GM12801 (cell line): ENCODE data around the gene SOX12.

ENCODE experiments used
- CTCF ChIP-seq: IDR thresholded peaks from one replicate; pipeline ENCODE4 v1.5.1; 2011; ENCODE audit warnings: control low read depth; ENCODE audit not compliant: insufficient read length; ENCODE audit errors: extremely low read depth

SOX12 gene

GRCh38 chr20:363319-364078 is 38.1 kb downstream of the SOX12 start:
- TF ChIP-seq CTCF: no peak

GRCh38 chr20:364905-365794 is 39.8 kb downstream of the SOX12 start:
- TF ChIP-seq CTCF: no peak

- TF ChIP-seq CTCF: no peak
These were observed 40.8 kb downstream of the SOX12 start for GRCh38 chr20:366041-366718.

- no peak for TF ChIP-seq CTCF
These were observed 41.5 kb downstream of the SOX12 start for GRCh38 chr20:366719-367485.

- no peak for TF ChIP-seq CTCF
These were observed 42.1 kb downstream of the SOX12 start for GRCh38 chr20:367486-367887.

GRCh38 chr20:368915-369314 is 43.6 kb downstream of the SOX12 start:
- no peak for TF ChIP-seq CTCF

- no peak for TF ChIP-seq CTCF
These were observed 44.8 kb downstream of the SOX12 start for GRCh38 chr20:370151-370600.
